ENCODE data around the gene MYO3B.

The MYO3B gene

GRCh38 chr2:170235860-170236679 is 58.1 kb downstream of the MYO3B start:
- ChIA-PET CTCF (interaction anchor here (0.6 to 2.7 kb wide), 20 partner anchors 8 to 784 kb away, joined by 3 to 14 read pairs (median 4); no protein-coding TSS in a partner anchor), POLR2A (no interaction called here)
- DNase-seq (ENCODE audit: extremely low spot score): peak; percentile 45
- TF ChIP-seq CTCF (IDR thresholded peaks at IDR 0.05; ENCODE audit: control extremely low read depth, extremely low read depth, low read depth, missing control alignments): peak; percentile 44

- POLR2A ChIA-PET: no interaction called here
- no peak for TF ChIP-seq CTCF (IDR thresholded peaks at IDR 0.05; ENCODE audit: control extremely low read depth, extremely low read depth, low read depth, missing control alignments)
- CTCF ChIA-PET: interaction anchor here (0.8 to 2.7 kb wide), 16 partner anchors 10 to 636 kb away, joined by 3 to 14 read pairs (median 4); no protein-coding TSS in a partner anchor
- no peak for DNase-seq (ENCODE audit: extremely low spot score)
Observed at GRCh38 chr2:170236680-170237047, 58.7 kb downstream of the MYO3B start.

DNA sequence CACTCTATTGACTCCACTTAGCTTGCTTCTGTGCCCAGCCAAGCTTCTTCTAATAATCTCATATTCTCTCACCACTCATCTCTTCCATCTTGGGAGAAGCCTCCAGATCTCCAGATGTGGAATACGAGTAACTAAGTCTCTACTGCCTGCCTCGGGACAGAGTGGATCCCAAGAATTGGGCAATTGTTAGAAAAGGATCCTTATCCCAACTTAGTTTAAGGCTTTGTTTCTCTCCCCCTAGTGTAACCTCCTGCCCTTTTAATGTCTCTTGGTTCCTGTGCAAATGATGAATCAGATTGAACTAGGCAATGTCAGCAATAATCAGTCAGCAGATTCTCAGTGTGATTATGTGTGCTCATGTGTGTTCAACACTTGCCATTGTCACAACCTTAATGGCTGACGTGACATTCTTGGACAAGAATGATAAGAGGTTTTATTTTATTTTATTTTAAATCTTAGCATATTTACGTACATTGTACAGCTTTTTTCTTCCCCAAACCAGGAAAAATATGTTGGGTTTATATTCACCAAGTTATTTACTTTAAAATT is 59.7 kb downstream of the MYO3B start:
- ChIA-PET POLR2A (no interaction called here), CTCF (interaction anchor here (1.0 to 1.3 kb wide), 3 partner anchors 11 to 578 kb away, joined by 3 to 5 read pairs (median 4); no protein-coding TSS in a partner anchor)
- no peak for TF ChIP-seq CTCF (IDR thresholded peaks at IDR 0.05; ENCODE audit: control extremely low read depth, extremely low read depth, low read depth, missing control alignments)
- no peak for DNase-seq (ENCODE audit: extremely low spot score)

DNA sequence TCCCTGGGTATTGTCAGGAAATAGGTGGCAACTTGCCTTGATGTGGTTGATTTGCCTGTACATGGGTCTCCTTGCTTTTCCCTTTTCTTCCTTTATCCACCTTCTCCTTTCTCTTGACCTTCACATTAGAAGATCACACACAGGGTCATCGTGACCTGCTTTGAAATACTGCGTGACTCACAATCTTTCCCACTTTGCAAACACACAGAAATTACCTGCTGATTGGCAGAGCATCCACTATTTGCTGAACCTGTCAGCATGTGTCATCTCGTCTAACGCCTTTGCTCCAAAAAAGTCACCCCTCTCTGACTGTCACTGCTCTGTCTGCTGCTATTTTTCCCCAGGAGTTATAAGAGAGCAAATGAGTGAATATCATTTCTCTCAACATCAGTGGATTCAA is 60.8 kb downstream of the MYO3B start:
- ChIA-PET POLR2A (no interaction called here), CTCF (interaction anchor here (1.0 to 1.1 kb wide), 2 partner anchors 171 to 633 kb away, joined by 3 to 4 read pairs; no protein-coding TSS in a partner anchor)
- no peak for DNase-seq (ENCODE audit: extremely low spot score)
- TF ChIP-seq CTCF (IDR thresholded peaks at IDR 0.05; ENCODE audit: control extremely low read depth, extremely low read depth, low read depth, missing control alignments): no peak

- TF ChIP-seq CTCF (IDR thresholded peaks at IDR 0.05; ENCODE audit: control extremely low read depth, extremely low read depth, low read depth, missing control alignments): no peak
- ChIA-PET CTCF (interaction anchor here (1.3 kb wide), 1 partner anchor 9 kb away, joined by 3 read pairs; no protein-coding TSS in a partner anchor), POLR2A (no interaction called here)
- no peak for DNase-seq (ENCODE audit: extremely low spot score)
Observed at GRCh38 chr2:170240629-170241028, 62.7 kb downstream of the MYO3B start.

DNA sequence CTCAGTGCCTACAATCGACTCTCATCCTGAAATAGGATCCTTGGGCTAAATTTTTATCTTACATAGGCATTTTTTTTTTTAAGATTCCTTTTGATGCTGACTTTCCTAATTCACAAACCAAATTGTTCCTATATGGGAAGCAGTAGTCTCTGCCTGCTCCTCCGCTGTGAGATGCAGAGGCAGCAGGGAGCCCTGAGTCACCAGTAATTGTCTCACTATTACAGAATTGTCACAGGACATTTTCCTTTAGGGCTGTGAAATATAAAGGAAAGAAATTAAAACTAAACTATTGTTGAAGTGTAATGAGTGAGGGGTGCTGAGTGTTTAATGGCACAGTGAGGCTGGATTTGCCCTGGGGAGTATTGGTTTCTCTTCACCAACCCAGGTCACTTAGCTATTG is 63.8 kb downstream of the MYO3B start:
- ChIA-PET POLR2A (no interaction called here), CTCF (interaction anchor here (1.3 to 1.9 kb wide), 2 partner anchors 10 to 565 kb away, joined by 3 to 6 read pairs; no protein-coding TSS in a partner anchor)
- no peak for DNase-seq (ENCODE audit: extremely low spot score)
- no peak for TF ChIP-seq CTCF (IDR thresholded peaks at IDR 0.05; ENCODE audit: control extremely low read depth, extremely low read depth, low read depth, missing control alignments)
